GM21526 (cell line): ENCODE measurements around the gene ADAMTS8.

ENCODE experiments used
- ATAC-seq: cut with Tn5 transposase; IDR thresholded peaks from one replicate; pipeline ENCODE4 v1.9.1; 2021; ENCODE audit warnings: moderate library complexity; ENCODE audit not compliant: unreplicated experiment, low FRiP score

ADAMTS8 gene

DNA sequence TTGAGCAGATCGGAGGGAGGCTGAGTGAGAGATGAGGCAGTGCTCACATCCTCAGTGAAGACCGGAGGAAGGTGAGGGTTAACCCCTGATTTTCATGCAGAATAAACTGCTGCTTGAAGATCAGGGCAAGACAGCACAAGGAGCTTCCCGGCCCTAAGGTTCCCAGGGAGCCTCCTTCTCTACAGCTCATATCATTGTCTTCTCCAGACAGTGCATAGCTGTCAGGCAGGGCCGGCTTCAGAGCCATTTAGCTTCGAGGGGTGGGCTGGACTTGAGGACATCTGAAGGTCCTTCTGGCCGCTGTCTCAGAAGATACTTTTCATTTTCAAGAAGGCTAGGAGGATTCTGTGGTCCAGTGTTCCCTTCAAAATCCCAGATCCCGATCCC, 7.2 kb downstream of the ADAMTS8 start:
- no peak for ATAC-seq

DNA sequence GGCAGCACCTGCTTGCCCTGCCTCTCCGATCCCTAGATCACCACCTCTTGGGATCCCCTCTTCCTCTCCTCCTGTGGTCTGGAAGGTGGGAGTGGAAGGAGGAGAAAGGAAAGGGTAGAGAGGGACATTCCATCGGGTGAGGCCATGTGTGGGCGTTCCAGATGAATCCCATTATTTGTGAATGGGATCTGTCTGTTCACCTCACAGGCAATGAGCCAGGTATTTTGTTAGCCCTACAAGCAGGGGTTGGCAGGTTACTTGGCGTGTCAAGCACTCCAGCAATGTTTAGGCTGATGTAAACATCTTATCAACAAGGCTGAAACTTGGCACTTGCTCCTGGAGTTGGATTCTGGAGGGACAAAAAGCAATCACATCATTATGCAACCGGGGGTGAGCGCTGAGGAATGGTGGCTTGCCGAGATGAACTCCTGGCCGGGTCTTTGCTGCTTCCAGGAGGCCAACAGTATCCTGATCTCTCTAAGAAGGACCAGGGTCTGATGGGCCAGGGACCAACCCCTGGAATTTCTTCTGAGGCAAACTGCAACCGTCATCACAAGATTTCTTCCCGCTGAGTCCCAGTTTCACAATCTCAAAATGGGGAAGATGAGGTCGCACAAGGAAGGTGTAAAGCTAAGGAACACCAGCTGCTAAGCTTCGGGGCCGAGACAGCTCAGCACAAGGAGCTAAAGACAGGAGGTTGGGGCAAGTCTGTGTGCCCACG, 7.8 kb downstream of the ADAMTS8 start:
- ATAC-seq, result no peak

DNA sequence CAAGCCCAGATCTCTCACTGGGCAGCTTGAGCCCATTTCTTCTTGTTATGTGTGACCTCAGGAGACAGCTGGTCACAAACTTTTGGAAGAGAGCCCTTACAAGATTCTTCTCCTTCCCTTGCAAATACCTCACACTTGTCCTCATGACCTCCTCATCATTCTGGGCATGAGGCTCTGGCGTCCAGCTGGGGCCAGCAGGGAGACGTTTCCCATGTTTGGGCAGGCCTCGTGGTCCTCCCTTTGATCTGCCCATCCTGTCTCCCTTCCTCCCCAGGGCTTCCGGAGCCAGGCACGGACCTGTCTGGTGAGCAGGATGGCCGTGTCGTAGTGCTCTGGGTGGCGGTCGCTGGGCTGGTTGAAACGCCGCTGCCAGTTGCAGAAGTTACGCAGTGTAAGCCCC, 9.7 kb downstream of the ADAMTS8 start:
- no peak for ATAC-seq

DNA sequence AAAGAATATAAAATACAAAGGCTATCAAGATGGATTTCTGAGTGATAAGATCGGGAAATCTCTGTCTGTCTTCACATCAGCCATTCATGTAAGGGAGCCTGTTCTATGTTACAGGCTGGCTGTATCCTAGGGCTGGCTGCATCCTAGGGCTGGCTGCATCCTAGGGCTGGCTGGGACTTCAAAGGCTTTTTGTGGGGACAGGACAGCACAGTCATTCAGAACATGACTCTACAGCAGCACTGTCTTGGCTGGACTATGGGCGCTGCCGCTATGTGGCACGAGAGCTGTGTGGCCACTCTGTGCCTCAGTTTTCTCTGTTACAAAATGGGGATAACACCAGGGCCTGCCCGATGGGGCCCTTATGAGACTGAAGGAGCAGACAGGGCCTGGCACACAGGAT, 10.2 kb downstream of the ADAMTS8 start:
- no peak for ATAC-seq

DNA sequence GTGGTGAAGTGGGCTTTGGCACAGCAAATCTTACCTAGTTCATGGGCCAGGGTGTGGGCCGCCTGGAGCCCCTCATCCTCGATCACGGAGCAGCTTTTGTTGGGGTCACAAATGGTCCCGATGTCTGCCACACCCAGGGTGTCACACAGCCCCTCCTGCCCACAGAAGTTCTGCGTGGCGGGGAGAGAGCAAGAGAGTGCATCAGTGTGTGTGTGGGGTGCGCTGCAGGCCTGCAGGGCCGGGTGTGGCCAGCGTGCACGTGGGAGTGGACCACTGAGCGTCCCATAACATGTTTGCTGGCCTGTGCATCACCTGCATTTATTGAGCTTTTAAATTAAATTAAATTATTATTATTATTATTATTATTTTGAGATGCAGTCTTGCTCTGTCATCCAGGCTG, 11.5 kb downstream of the ADAMTS8 start:
- ATAC-seq, result no peak

DNA sequence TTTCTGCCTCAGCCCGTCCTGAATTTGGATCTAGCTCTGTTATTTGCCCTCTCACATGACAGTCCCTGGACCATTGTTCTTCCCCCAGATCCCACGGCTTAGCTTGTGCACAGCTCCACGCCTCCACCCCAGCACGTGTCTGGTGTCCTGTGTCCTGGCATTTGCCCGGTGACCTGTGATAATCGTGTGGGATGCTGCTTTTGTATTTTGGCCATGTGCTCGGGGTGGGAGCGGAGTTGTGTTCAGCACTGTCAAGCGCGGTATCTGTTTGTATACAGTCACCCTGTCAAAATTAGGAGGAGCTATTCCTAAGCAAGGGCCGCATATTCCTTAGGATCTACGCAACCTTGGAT, 11.9 kb downstream of the ADAMTS8 start:
- no peak for ATAC-seq

DNA sequence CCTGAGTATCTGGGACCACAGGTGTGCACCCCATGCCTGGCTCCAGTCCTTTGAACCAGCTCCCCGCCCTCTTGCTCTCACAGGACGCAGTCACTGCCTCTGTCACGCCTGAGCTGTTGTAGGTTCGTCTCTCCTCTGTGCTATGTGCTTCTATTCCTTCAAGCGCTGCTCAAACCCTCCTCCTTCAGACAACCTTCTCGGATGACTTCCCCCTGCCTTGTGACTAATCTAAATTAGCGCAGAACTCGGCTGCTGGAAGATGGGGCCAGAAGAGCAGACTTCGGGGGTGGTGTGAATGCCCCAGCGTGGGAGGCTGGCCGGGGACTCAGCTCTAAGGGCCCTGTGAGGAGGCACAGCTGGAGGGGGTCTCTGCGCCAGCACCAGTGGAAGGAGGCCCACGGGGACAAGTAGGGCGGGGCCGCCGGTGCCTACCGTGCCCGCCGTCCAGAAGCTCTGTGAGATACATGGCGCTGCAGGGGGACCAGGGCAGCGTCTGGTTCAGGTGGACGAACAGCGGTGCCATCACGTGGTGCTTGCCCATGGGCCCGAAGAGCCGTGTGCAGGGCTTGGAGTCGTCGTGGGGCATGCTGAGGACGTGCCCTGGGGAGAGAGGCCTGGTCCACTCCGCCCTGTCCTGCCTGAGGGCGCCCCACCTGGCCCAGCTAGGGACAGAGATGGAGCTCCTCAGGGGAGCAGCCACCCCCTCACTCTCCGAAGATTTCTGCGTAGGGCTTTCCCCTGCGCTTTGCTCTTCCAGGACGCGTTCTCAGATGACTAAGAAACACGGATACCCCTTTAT, 12.5 kb downstream of the ADAMTS8 start:
- no peak for ATAC-seq

DNA sequence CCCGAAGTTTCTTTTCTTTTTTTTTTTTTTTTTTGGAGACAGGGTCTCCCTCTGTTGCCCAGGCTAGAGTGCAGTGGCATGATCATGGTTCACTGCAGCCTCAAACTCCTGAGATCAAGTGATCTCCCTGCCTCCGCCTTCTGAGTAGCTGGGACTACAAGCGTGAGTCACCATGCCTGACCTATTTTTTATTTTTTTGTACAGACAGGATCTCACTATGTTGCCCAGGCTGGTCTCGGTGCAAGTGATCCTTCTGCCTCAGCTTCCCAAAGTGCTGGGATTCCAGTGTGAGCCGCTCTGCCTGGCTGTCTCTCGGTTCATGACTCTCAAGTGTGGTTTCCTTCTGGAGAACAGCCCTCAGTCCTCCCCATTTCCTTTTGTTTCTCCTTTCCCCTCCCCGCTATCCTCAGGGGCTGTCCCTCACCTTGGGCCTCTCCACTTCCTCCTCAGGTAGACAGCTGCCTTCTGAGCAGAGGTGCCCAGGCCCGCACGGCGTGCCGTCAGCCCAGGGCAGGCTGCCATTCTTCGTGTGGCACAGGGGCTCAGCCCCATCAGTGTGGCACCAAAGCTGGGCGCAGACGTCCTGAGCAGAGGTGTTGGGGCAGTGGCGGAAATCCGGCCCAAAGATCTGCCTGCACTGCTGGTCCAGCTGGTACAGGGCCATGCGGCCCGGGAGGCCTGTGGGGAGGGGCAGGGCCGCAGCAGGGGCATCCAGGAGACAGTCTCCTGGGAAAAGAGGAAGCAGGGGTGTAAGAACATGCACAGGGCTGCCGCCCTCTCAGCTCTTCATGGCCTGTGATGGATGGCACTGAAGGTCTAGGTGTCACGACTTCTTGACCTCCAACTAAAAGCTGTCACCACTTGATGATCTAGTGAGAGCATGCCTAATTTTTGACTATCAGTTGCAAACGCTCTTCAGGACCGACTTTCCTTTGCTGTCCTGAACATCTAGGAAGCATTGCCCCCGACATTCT, 14.0 kb downstream of the ADAMTS8 start:
- ATAC-seq, result no peak

DNA sequence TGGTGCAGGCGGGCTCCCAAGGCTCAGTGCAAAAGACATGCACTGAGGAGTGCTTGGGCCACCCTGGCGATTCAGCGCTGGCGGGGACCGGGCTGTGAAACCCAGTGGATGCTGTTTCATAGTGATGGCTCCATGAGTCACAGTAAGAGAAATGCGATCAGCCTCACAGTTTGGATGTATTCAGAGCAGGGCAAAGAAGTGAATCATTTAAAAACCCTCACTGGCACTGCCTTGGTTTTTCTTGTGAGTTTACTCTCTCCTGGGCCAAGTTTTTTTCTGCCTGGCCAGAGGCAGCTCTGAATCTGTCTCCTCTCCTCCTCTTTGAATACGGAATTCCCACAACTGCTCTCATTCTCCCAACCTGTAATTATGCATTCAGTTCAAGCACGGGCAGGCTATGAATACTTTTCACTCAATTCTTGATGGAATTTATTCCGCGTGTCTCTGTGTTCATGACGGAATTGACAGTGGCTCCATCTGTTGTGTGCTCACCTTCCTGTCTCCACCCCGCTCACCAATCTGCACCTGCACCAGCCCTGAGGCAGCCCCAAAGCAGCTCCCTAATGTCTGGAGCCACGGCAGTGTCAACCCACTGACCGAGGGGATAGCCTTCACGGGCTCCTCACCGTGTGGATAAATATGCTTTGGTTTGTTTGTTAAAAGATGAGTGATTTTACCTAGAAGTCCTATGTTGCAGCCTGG, 14.9 kb downstream of the ADAMTS8 start:
- no peak for ATAC-seq

DNA sequence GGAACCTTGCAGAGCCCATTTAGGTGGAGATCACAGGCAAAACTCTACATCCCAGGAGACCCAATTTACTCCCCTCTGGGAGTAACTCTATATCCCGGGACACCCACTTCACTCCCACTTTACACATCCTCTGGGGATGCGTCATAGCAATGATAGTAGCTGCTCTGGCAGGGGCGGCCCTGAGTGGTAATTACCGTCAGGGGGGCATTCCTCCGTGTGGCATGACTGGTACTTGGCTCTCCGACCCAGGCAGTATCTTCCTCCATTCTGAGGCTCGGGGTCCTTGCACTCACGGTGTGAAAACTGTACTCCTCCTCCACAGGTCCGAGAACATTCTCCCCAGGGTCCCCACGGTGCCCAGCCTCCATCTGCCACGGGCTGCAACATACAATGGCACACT, 17.2 kb downstream of the ADAMTS8 start:
- ATAC-seq, result no peak

DNA sequence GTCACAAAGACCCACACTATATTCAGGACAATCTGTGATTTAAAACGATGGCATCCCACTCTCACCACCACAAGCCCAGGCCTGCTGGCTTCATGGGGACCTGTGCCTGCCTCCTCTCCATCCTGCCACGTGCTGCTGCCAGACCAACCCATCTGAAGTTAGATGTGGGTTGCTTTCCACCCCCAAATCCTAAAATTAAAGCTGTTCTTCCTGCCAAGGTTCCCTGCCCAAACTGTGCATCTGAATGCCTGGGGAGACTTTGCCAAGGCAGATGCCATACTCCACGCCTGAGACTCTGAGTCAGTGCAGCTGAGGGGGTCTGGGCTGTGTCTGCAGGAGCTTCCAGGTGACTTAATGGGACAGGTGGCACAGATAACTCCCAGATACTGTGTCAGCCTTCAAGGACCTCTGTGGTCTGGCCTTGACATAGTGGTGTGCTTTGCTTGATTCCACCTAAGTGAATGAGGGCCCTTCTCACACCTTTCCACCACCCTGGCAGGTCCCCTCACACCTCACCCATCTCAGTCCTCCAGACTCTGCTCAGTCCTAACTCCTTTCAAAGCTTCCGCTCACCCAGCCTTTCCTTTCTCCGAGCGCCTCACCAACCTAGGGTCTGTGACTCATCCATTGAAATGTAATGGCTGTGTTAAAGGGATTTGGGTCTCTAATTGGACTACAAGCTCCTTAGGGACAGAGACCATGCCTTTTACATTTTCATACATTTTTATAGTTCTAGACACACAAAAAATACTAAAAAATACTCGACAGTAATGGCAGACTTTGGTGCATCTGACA, 18.6 kb downstream of the ADAMTS8 start:
- no peak for ATAC-seq

DNA sequence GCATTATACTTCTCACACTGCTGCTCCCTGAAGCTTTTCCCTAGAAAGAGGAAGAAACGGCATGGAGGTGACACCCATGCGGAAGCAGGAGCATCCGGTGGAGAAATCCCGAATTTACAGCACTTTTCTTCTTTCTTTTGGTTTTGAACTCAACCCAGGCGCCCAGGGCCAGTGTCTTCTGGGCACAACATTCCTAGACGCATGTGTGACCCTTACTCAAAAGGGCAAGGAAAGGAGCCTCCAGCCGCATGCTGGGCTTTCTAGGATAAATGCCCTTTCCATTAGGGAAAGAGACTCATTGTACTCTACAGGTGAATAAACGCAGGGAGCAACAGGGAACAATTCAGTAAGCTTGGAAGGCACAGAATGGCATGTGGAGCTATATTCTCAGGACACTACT, 19.5 kb downstream of the ADAMTS8 start:
- no peak for ATAC-seq

DNA sequence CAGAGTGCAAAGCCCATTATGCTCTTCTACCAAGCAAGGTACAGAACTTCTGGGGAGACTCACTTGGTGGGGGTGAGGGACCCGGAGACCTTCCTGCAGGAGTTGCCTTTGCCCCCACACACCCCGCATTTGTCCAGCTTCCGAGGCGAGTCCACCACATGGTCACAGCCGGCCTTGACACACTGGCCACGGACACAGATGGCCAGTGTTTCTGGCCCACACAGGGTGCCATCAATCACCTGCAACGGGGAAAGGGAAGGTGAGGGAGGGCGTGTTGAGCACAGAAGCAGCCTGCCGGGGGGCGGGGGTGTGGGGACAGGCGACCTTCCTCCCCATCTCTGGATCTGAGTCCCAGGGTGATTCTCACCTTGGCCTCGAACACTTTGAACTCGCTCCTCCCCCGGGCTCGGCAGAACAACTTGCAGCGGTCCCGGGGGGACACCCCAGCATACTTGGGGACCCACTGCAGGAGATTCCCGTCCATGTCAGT, 20.0 kb downstream of the ADAMTS8 start:
- no peak for ATAC-seq

DNA sequence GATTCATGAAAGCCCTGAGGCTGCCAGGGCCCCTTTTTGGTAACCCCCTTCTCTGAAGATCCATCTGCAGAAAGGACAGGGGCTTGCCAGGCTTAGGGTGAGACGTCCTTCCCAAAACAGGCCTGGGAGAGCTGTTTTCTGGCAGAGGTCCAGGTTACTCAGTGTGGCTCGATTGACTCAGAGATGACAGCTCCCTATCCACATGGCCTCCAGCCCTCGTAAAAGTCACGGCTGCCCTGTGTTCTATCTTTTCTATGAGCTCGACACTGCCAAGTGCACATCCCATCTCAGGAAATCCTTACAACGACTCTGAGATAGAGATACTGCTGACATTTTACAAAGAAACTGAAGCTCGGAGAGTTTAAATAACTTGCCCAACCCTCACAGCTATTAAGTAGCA, 20.4 kb downstream of the ADAMTS8 start:
- ATAC-seq, result no peak

DNA sequence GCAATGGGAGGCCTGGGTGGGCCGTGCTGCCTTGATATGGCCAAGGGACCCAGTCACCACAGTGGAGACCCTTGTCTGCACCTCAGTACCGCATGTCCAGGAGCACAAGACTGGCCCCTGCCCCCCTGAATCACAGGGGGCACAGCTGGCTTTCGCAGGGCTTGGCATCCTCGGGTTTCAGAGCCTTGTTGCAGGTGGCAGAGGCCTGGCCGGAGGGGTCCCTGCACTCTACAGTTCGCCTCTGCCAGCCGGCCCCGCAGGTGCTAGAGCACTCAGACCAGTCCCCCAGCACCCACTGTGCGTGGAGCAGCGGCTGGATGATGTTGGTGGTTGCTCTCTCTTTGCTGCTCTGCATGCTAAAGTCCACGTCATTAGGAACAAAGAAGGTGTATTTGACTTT, 23.0 kb downstream of the ADAMTS8 start:
- no peak for ATAC-seq

DNA sequence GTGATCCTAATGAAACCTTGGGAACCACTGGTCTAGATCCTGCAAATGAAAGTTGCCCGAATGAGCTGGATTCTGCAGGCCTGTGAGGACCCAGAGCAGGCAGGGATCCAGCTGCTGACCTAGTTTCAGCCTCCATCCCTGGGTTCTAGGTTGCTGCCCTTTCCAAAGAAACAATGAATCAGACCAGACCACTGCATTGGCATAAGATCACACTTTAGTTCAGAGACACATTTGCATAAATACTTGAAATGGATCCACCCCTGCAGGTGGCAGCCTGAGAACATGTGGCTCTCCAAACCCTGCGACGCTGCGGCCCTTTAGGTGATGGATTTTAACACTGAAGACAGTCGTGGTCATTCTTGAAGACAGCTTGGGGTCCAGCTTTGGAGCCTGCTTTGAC, 23.7 kb downstream of the ADAMTS8 start:
- ATAC-seq, result no peak

DNA sequence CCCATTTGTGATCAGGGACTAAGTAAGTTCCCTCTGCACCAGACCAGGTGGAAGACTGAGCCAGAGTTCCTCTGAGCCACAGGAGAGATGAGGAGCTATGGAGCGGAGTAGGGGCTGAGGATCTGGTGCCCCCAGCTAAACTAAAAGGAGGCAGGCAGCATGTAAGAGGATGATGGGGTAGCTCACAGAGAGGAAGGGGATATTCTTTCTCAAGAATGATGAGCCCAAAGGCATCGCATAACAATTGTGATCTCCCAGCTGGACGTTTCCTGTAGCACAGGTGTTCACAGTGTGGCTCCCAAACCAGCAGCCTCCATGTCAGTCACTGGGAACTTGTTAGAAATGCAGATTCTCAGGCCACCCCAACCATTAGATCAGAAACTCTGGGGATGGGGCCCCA, 24.4 kb downstream of the ADAMTS8 start:
- no peak for ATAC-seq

DNA sequence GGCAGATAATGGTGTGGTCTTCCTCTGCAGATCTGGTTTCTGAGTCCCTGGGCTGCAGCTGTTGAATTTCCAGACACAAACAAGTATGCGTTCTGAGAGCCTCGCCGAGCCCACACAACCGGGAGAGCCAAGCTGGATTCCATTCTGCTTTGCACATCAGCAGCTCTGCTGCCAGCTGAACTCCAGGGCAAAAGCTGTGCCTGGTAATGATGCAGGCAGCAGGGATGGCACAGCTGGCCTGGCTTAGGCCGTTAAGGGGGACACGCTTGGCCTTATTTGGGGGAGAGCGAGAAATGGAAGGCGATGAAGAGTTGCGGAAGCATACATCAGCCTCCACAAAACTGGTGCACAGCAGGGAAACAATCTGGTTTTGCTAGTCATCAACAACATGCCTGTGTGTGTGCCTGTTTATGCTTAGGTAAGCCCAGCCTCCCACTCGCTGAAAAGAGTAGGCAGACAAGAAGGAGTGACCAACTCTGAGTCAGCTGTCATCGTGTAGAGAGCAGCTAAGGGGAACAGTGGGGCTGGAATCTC, 25.1 kb downstream of the ADAMTS8 start:
- no peak for ATAC-seq

DNA sequence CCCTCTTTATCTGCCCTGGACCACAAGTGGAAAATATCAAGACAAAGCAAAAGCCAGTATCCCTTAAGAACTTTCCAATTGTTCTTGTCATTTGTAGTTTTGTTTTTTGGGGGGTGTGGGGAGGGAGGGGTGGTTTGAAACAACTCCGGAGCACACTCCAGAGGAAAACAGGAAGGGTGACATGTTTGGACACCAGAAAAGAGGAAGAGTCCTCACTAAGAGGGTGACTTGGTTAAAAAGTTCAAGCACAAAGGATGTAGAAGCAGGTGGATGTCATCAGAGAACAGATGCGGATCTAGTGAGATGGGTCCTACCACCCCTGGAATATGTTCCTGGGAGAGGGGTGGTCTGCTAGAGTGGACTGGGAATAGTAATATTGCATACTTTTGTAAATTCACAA, 25.8 kb downstream of the ADAMTS8 start:
- ATAC-seq, result no peak
